ENCODE data around the gene PRDM5.

PRDM5 gene

DNA sequence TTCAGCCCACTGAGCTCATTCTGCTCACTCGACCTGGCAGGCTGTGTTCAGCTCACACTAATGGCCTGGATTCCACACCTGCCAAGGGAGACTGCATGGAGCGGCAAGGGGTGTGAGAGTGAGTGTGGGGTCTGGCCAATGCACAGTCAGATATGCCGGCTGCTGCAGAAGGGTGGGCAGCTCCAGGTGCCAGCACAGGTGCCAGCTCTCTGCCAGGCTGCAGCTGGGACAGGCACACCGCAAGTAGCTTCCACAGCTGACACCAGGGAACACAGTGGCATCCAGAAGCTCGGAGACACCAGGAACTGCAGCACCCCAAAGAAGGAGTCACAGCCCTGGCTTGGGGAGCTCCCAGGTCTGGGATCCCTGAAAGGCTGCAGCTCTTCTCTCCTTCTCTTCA lies 83.7 kb downstream of the PRDM5 start:
- Mint-ChIP-seq H3K4me1 (peaks cover 10% of the 10 kb centered on the region), H3K9me3 (peaks cover 4% of the 10 kb centered on the region), H3K36me3 (ENCODE audit: low read depth) (peaks cover 4% of the 10 kb centered on the region), H3K4me3 (no peak overlapping the region), H3K27ac (no peak overlapping the region), H3K27me3 (ENCODE audit: low read depth) (peaks cover 4% of the 10 kb centered on the region)
- TF ChIP-seq, protein P1, sequence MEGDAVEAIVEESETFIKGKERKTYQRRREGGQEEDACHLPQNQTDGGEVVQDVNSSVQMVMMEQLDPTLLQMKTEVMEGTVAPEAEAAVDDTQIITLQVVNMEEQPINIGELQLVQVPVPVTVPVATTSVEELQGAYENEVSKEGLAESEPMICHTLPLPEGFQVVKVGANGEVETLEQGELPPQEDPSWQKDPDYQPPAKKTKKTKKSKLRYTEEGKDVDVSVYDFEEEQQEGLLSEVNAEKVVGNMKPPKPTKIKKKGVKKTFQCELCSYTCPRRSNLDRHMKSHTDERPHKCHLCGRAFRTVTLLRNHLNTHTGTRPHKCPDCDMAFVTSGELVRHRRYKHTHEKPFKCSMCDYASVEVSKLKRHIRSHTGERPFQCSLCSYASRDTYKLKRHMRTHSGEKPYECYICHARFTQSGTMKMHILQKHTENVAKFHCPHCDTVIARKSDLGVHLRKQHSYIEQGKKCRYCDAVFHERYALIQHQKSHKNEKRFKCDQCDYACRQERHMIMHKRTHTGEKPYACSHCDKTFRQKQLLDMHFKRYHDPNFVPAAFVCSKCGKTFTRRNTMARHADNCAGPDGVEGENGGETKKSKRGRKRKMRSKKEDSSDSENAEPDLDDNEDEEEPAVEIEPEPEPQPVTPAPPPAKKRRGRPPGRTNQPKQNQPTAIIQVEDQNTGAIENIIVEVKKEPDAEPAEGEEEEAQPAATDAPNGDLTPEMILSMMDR (IDR thresholded peaks at IDR 0.05; ENCODE audit: unreplicated experiment in 3 of 3): no peak

DNA sequence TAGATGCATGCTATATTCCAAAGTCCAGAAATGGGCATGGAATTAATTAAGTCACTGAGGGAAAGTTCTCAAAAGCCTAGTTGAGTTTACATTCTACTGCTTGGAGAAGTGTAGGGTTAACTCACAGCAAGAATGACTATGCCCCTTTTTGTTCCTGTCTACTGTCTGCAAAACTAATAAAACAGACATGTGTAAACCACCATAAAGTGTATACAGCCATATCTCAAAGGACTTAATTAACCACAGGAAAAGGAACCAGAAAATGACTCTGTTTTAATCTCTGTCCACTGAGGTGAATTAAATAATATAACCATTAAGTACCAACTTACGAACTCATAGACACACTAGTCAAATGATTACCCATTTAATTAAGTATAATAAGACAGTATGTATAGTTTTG lies 84.9 kb downstream of the PRDM5 start:
- Mint-ChIP-seq H3K4me1 (peaks cover 10% of the 10 kb centered on the region), H3K4me3 (no peak overlapping the region), H3K9me3 (peaks cover 4% of the 10 kb centered on the region), H3K27me3 (ENCODE audit: low read depth) (peaks cover 4% of the 10 kb centered on the region), H3K27ac (no peak overlapping the region), H3K36me3 (ENCODE audit: low read depth) (peaks cover 12% of the 10 kb centered on the region)
- TF ChIP-seq, protein P1 (IDR thresholded peaks at IDR 0.05; ENCODE audit: unreplicated experiment in 3 of 3): no peak

DNA sequence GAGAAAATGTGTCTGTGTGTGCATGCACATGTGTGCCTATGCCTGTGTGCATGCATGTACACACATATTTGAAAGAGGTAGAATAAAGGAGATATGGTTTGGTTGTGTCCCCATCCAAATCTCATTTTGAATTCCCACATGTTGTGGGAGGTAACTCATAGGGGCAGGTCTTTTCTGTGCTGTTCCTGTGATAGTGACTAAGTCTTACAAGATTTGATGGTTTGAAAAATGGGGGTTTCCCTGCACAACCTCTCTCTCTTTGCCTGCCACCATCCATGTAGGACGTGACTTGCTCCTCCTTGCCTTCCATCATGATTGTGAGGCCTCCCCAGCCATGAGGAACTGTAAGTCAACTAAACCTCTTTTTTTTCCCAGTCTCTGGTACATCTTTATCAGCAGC lies 87.2 kb downstream of the PRDM5 start:
- Mint-ChIP-seq H3K36me3 (ENCODE audit: low read depth) (peaks cover 12% of the 10 kb centered on the region), H3K9me3 (peaks cover 4% of the 10 kb centered on the region), H3K27ac (no peak overlapping the region), H3K4me1 (no peaks in the 10 kb centered on the region), H3K4me3 (no peak overlapping the region), H3K27me3 (ENCODE audit: low read depth) (peaks cover 4% of the 10 kb centered on the region)
- TF ChIP-seq, protein P1 (IDR thresholded peaks at IDR 0.05; ENCODE audit: unreplicated experiment in 3 of 3): no peak

DNA sequence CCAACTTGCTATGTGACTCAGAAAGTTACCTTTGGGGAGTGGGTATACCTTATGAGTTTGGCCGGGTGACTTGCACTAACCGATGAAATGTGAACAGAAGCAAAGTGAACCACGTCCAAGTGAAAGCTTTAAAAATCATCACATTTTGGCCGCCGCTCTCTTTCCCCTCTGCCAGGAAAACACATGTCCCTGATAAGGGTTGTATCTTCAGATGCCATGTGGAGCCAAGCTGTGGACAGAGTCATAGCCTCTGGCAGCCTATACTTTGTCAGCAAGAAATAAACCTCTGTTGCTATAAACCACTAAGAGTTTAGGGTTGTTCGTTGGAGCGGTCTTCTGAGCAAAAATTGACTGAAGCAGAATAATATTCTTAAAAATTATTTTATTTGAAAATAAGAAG lies 92.3 kb downstream of the PRDM5 start:
- Mint-ChIP-seq H3K4me3 (no peak overlapping the region), H3K4me1 (peaks cover 16% of the 10 kb centered on the region), H3K9me3 (peaks cover 4% of the 10 kb centered on the region), H3K27ac (no peak overlapping the region), H3K36me3 (ENCODE audit: low read depth) (peaks cover 12% of the 10 kb centered on the region), H3K27me3 (ENCODE audit: low read depth) (no peaks in the 10 kb centered on the region)
- TF ChIP-seq, protein P1 (IDR thresholded peaks at IDR 0.05; ENCODE audit: unreplicated experiment in 3 of 3): no peak

DNA sequence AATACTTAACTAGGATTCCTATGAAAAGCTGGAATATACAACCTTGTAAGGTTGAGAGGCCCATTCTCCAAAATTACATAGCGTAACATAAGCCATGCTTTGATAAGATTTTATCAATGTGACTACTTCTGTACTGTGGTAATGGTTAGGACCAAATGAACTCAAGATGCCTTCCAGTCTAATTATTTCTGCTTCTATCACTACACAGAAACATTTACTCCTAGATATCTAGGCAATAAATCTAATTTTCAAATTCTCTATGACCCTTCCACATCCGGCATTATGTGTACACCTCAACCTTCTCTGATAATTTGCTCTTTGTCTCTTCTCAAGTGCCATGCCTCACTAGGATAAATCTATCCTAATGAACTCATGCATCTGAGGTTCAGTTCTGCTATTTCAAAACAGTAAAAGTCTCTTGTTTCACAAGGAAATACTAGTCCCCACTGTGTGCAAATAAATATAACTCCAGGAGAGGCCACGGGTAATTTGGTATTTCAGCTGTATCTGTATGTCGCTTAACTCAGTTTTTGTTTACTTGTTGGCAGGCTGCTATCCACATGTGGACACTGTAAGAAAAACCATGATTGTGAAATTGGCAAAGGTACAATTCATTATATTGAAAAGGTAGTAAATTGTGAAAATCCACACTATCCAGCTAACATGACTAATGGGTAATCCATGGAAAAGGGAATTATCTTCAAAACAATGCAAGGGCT lies 93.3 kb downstream of the PRDM5 start:
- H3K4me3 Mint-ChIP-seq: no peak overlapping the region
- H3K9me3 Mint-ChIP-seq: no peaks in the 10 kb centered on the region
- H3K27ac Mint-ChIP-seq: peak overlapping the region in 1 of 3 experiments; percentile 1
- TF ChIP-seq, protein P1 (IDR thresholded peaks at IDR 0.05; ENCODE audit: unreplicated experiment in 3 of 3): no peak
- peaks cover 16% of the 10 kb centered on the region for H3K4me1 Mint-ChIP-seq
- peaks cover 8% of the 10 kb centered on the region for H3K36me3 Mint-ChIP-seq (ENCODE audit: low read depth)
- H3K27me3 Mint-ChIP-seq (ENCODE audit: low read depth): no peaks in the 10 kb centered on the region

DNA sequence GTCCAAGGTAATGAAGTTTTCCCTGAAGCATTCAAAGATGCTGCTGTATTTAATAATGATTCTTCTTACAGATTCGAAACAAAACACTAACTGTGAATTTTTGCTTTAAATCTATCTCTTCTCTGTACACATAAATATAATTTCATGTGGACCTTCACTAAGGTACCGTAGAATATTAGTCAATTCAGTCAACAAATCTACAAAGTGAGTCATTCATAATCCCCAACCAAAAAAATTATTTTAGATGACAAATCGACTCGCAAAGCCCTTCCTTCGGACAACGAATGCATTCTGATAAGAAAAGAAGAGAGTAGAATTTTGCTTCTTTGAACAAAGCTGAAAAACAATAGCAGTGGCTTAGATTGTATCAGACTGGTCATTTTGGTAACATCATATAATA lies 95.7 kb downstream of the PRDM5 start:
- Mint-ChIP-seq H3K36me3 (ENCODE audit: low read depth) (no peaks in the 10 kb centered on the region), H3K27ac (peak overlapping the region in 2 of 3 experiments; percentile 13 to 65), H3K4me3 (no peak overlapping the region), H3K4me1 (peaks cover 16% of the 10 kb centered on the region), H3K27me3 (ENCODE audit: low read depth) (no peaks in the 10 kb centered on the region), H3K9me3 (no peaks in the 10 kb centered on the region)
- TF ChIP-seq, protein P1 (IDR thresholded peaks at IDR 0.05; ENCODE audit: unreplicated experiment in 3 of 3): no peak

All from nephron (organoid).